HepG2 (cell line): ENCODE measurements around the gene HNRNPUL1. TPM values are rescaled to one million over a fixed set of nuclear protein-coding genes. Genes with fewer than 3 reads are reported as not detected.

Experiments used
- DNMT1 ChIP-seq: sonication (generic); formaldehyde crosslinking; IDR thresholded peaks from 2 replicates; pipeline ENCODE4 v1.5.1; 2020; ENCODE audit warnings: mild to moderate bottlenecking, missing genetic modification reagents
- MTF2 ChIP-seq: sonication (generic); formaldehyde crosslinking; IDR thresholded peaks from 2 replicates; pipeline ENCODE4 v1.5.0; 2020; ENCODE audit warnings: missing genetic modification reagents, borderline replicate concordance
- NRL ChIP-seq: sonication (generic); formaldehyde crosslinking; IDR thresholded peaks from 2 replicates; pipeline ENCODE4 v1.5.0; 2020; ENCODE audit warnings: missing genetic modification reagents, mild to moderate bottlenecking, moderate library complexity, borderline replicate concordance
- ZMAT3 ChIP-seq: sonication (generic); formaldehyde crosslinking; conservative IDR thresholded peaks from 2 replicates; pipeline ENCODE4 v1.7.0; 2021; ENCODE audit warnings: missing genetic modification reagents
- ZNF160 ChIP-seq: sonication (generic); formaldehyde crosslinking; IDR thresholded peaks from 2 replicates; pipeline ENCODE4 v1.8.0; 2022; ENCODE audit warnings: mild to moderate bottlenecking, inconsistent platforms, missing genetic modification reagents
- ZNF329 ChIP-seq: sonication (generic); formaldehyde crosslinking; IDR thresholded peaks from 2 replicates; pipeline ENCODE4 v1.9.0; 2021; ENCODE audit warnings: low read depth, mild to moderate bottlenecking, missing genetic modification reagents
- polyA plus RNA-seq, 8 experiments: library from polyadenylated mRNA; depleted of rRNA in 3 of 8; stranded (reverse) in 7 of 8; unstranded in 1 of 8; fragments of >200 nt; fragmentation: Illumina TruSeq in 4 of 8; extraction: Trizol in 4 of 8; gene quantifications; 2 replicates each; pipeline versions ENCODE4 v1.2.1 to v1.2.3, GENCODE V29; 2011 to 2016; ENCODE audit warnings: low read depth in 4 of 8, missing spikeins in 1 of 8, mixed read lengths in 1 of 8; ENCODE audit not compliant: insufficient read depth in 1 of 8
- total RNA-seq, 5 experiments: library from RNA; depleted of rRNA; stranded (reverse); fragments of >200 nt; fragmentation: Illumina TruSeq; extraction: Trizol; gene quantifications; 2 replicates each; pipeline ENCODE4 v1.2.3, GENCODE V29; 2016; ENCODE audit warnings: low read depth in 1 of 5
- TF ChIP-seq, protein P1 (sequence below): sonication (generic); formaldehyde crosslinking; IDR thresholded peaks from 2 replicates; pipeline ENCODE4 v1.5.0; 2020; ENCODE audit warnings: mild to moderate bottlenecking, missing genetic modification reagents
- TF ChIP-seq, protein P2 (sequence below): sonication (generic); formaldehyde crosslinking; IDR thresholded peaks from 2 replicates; pipeline ENCODE4 v1.5.0; 2020; ENCODE audit warnings: mild to moderate bottlenecking, missing genetic modification reagents
- TF ChIP-seq, protein P3 (sequence below): sonication (generic); formaldehyde crosslinking; IDR thresholded peaks from 2 replicates; pipeline ENCODE4 v1.4.0; 2020; ENCODE audit warnings: mild to moderate bottlenecking, missing genetic modification reagents
- TF ChIP-seq, protein P4 (sequence below): sonication (generic); formaldehyde crosslinking; IDR thresholded peaks from 2 replicates; pipeline ENCODE4 v1.4.0; 2020; ENCODE audit warnings: low read depth, mild to moderate bottlenecking, missing genetic modification reagents
- TF ChIP-seq, protein P5 (sequence below): sonication (generic); formaldehyde crosslinking; IDR thresholded peaks from 2 replicates; pipeline ENCODE4 v1.9.0; 2021; ENCODE audit warnings: mild to moderate bottlenecking, missing genetic modification reagents

The HNRNPUL1 gene
- total and polyA plus RNA-seq, 2 of the 13 experiments (the other 11 are each of a cell fraction or from before 2014, with no cell fraction given), result 30.9 to 81.7 TPM

DNA sequence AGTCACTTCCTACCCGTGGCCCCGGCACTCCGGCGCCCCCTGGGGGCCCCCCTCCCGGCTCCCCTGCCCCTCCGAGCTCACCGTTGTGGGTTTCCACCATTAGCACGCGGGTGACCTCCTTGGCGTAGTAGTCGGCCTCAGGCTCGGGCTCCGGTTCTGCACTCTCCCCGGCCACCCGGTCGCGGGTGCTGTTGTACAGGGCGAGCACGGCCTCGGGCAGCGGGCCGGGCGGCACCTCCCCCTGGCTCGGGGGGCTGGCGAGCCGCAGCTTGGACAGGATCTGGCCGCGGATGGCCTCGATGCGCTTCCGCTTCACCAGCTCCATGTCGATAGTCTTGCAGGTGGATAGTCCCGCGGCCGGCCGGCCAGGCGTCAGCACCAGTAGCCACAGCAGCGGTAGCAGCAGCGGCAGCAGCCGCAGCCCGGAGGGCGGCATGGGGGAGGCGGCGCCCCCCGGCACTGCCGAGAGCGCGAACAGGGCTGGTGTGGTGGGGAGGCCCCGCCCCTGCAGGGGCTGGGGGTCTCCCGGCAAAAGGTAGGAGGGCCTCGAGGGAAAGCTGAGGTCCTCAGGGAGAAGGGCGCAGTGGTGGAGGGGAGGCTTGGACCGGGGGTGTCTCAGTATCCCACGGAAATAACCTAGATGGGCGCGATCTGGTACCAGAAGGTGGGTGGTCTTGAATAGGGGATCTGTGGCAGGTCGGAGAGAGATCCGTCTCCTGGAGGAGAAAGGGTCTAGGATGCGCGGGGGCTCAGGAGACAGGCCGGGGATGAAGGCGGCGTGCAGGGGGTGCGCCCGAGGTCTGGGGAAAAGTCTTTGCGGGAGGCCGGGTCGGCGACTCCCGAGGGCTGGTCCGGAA, 88.7 kb downstream of the HNRNPUL1 start (continued):
- TF ChIP-seq, protein P1, sequence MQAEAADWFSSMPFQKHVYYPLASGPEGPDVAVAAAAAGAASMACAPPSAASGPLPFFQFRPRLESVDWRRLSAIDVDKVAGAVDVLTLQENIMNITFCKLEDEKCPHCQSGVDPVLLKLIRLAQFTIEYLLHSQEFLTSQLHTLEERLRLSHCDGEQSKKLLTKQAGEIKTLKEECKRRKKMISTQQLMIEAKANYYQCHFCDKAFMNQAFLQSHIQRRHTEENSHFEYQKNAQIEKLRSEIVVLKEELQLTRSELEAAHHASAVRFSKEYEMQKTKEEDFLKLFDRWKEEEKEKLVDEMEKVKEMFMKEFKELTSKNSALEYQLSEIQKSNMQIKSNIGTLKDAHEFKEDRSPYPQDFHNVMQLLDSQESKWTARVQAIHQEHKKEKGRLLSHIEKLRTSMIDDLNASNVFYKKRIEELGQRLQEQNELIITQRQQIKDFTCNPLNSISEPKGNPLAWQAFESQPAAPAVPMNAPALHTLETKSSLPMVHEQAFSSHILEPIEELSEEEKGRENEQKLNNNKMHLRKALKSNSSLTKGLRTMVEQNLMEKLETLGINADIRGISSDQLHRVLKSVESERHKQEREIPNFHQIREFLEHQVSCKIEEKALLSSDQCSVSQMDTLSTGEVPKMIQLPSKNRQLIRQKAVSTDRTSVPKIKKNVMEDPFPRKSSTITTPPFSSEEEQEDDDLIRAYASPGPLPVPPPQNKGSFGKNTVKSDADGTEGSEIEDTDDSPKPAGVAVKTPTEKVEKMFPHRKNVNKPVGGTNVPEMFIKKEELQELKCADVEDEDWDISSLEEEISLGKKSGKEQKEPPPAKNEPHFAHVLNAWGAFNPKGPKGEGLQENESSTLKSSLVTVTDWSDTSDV (CRISPR knock-in tag), result no peak
- TF ChIP-seq MTF2 (CRISPR knock-in tag) (0 out of 2 replicates have a peak, but pooled peaks have one; percentile 21), ZMAT3 (CRISPR knock-in tag) (peak; percentile 62; the same call in 1 of the 2 replicates), ZNF160 (CRISPR knock-in tag) (0 out of 2 replicates have a peak, but pooled peaks have one; percentile 30), NRL (CRISPR knock-in tag) (peak; percentile 67; the same call in 1 of the 2 replicates), DNMT1 (CRISPR knock-in tag) (no peak), ZNF329 (CRISPR knock-in tag) (no peak)
- TF ChIP-seq, protein P2, sequence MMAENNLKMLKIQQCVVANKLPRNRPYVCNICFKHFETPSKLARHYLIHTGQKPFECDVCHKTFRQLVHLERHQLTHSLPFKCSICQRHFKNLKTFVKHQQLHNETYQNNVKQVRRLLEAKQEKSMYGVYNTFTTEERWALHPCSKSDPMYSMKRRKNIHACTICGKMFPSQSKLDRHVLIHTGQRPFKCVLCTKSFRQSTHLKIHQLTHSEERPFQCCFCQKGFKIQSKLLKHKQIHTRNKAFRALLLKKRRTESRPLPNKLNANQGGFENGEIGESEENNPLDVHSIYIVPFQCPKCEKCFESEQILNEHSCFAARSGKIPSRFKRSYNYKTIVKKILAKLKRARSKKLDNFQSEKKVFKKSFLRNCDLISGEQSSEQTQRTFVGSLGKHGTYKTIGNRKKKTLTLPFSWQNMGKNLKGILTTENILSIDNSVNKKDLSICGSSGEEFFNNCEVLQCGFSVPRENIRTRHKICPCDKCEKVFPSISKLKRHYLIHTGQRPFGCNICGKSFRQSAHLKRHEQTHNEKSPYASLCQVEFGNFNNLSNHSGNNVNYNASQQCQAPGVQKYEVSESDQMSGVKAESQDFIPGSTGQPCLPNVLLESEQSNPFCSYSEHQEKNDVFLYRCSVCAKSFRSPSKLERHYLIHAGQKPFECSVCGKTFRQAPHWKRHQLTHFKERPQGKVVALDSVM (CRISPR knock-in tag), result peak; percentile 43; the same call in 1 of the 2 replicates
- TF ChIP-seq, protein P3, sequence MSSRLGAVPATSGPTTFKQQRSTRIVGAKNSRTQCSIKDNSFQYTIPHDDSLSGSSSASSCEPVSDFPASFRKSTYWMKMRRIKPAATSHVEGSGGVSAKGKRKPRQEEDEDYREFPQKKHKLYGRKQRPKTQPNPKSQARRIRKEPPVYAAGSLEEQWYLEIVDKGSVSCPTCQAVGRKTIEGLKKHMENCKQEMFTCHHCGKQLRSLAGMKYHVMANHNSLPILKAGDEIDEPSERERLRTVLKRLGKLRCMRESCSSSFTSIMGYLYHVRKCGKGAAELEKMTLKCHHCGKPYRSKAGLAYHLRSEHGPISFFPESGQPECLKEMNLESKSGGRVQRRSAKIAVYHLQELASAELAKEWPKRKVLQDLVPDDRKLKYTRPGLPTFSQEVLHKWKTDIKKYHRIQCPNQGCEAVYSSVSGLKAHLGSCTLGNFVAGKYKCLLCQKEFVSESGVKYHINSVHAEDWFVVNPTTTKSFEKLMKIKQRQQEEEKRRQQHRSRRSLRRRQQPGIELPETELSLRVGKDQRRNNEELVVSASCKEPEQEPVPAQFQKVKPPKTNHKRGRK (CRISPR knock-in tag), result 0 out of 2 replicates have a peak, but pooled peaks have one; percentile 32
- TF ChIP-seq, protein P4, sequence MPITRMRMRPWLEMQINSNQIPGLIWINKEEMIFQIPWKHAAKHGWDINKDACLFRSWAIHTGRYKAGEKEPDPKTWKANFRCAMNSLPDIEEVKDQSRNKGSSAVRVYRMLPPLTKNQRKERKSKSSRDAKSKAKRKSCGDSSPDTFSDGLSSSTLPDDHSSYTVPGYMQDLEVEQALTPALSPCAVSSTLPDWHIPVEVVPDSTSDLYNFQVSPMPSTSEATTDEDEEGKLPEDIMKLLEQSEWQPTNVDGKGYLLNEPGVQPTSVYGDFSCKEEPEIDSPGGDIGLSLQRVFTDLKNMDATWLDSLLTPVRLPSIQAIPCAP (CRISPR knock-in tag), result no peak
- TF ChIP-seq, protein P5, sequence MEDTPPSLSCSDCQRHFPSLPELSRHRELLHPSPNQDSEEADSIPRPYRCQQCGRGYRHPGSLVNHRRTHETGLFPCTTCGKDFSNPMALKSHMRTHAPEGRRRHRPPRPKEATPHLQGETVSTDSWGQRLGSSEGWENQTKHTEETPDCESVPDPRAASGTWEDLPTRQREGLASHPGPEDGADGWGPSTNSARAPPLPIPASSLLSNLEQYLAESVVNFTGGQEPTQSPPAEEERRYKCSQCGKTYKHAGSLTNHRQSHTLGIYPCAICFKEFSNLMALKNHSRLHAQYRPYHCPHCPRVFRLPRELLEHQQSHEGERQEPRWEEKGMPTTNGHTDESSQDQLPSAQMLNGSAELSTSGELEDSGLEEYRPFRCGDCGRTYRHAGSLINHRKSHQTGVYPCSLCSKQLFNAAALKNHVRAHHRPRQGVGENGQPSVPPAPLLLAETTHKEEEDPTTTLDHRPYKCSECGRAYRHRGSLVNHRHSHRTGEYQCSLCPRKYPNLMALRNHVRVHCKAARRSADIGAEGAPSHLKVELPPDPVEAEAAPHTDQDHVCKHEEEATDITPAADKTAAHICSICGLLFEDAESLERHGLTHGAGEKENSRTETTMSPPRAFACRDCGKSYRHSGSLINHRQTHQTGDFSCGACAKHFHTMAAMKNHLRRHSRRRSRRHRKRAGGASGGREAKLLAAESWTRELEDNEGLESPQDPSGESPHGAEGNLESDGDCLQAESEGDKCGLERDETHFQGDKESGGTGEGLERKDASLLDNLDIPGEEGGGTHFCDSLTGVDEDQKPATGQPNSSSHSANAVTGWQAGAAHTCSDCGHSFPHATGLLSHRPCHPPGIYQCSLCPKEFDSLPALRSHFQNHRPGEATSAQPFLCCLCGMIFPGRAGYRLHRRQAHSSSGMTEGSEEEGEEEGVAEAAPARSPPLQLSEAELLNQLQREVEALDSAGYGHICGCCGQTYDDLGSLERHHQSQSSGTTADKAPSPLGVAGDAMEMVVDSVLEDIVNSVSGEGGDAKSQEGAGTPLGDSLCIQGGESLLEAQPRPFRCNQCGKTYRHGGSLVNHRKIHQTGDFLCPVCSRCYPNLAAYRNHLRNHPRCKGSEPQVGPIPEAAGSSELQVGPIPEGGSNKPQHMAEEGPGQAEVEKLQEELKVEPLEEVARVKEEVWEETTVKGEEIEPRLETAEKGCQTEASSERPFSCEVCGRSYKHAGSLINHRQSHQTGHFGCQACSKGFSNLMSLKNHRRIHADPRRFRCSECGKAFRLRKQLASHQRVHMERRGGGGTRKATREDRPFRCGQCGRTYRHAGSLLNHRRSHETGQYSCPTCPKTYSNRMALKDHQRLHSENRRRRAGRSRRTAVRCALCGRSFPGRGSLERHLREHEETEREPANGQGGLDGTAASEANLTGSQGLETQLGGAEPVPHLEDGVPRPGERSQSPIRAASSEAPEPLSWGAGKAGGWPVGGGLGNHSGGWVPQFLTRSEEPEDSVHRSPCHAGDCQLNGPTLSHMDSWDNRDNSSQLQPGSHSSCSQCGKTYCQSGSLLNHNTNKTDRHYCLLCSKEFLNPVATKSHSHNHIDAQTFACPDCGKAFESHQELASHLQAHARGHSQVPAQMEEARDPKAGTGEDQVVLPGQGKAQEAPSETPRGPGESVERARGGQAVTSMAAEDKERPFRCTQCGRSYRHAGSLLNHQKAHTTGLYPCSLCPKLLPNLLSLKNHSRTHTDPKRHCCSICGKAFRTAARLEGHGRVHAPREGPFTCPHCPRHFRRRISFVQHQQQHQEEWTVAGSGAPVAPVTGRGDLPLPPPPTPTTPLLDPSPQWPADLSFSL, result no peak
